IMR-90 (cell line): Measurements from ENCODE around the gene DTX1. TPM values are rescaled to one million over a fixed set of nuclear protein-coding genes. Genes with fewer than 3 reads are reported as not detected.

ENCODE experiments used
- ATAC-seq: fragments of 200-7000 bp; cut with Tn5 transposase; 2 replicates; pipeline ENCODE4 v1.9.1; 2020; ENCODE audit warnings: low read depth, mild to moderate bottlenecking, moderate library complexity
- BruUV-seq: library from RNA; stranded (reverse); fragments of 400-500 nt; replicated peaks from 2 replicates; lab custom pipeline; 2021; lab: Mats Ljungman, UMichigan
- CTCF ChIA-PET: fragments of 300-600 bp; formaldehyde crosslinking; extraction: SDS; loops from one replicate; lab custom pipeline; 2021; ENCODE audit warnings: antibody characterized with exemption; lab: Yijun Ruan, JAX
- POLR2A ChIA-PET: fragments of 300-600 bp; sonication (Branson Sonifier 250); formaldehyde crosslinking; loops from one replicate; lab custom pipeline; 2022; ENCODE audit warnings: antibody characterized with exemption; ENCODE audit not compliant: unreplicated experiment; lab: Charles Lee
- DNase-seq: peaks from one replicate; pipeline ENCODE4 v3.0.0; 2013
- H2AFZ ChIP-seq: replicated peaks from 2 replicates; pipeline ENCODE3; 2013; ENCODE audit warnings: low read length, mild to moderate bottlenecking; ENCODE audit not compliant: poor library complexity
- H2AK5ac ChIP-seq: 2 replicates; pipeline ENCODE4 v1.6.1; 2013; ENCODE audit warnings: low read depth, low read length, inconsistent platforms
- H2AK9ac ChIP-seq: replicated peaks from 2 replicates; pipeline ENCODE3; 2013; ENCODE audit warnings: mild to moderate bottlenecking, low read depth, low read length, moderate library complexity; ENCODE audit not compliant: poor library complexity
- H2BK120ac ChIP-seq: 2 replicates; pipeline ENCODE4 v1.6.1; 2013; ENCODE audit warnings: low read depth, low read length, inconsistent platforms
- H2BK15ac ChIP-seq: 3 replicates; pipeline ENCODE4 v1.6.1; 2013; ENCODE audit warnings: low read depth, low read length, inconsistent platforms
- H2BK20ac ChIP-seq: 2 replicates; pipeline ENCODE4 v1.6.1; 2013; ENCODE audit warnings: low read depth, mild to moderate bottlenecking, inconsistent platforms, low read length, moderate library complexity
- H2BK5ac ChIP-seq: 2 replicates; pipeline ENCODE4 v1.6.1; 2013; ENCODE audit warnings: mild to moderate bottlenecking, low read depth, low read length, inconsistent platforms; ENCODE audit not compliant: poor library complexity, severe bottlenecking
- H3K14ac ChIP-seq: replicated peaks from 2 replicates; pipeline ENCODE4 v1.6.1; 2013; ENCODE audit warnings: low read depth, low read length, inconsistent platforms
- H3K18ac ChIP-seq: 2 replicates; pipeline ENCODE4 v1.6.1; 2013; ENCODE audit warnings: low read depth, low read length, control low read depth
- H3K23ac ChIP-seq: 2 replicates; pipeline ENCODE4 v1.6.1; 2013; ENCODE audit warnings: low read depth, low read length, inconsistent platforms
- H3K27ac ChIP-seq: 2 replicates; pipeline ENCODE4 v1.5.1; 2013; ENCODE audit warnings: mild to moderate bottlenecking, control low read depth, low read length; ENCODE audit not compliant: insufficient read depth
- H3K27me3 ChIP-seq: 2 replicates; pipeline ENCODE4 v1.6.1; 2013; ENCODE audit warnings: low read length; ENCODE audit not compliant: control insufficient read depth, insufficient read depth
- H3K36me3 ChIP-seq: 2 replicates; pipeline ENCODE4 v1.6.1; 2013; ENCODE audit warnings: low read length, mixed read lengths; ENCODE audit not compliant: control insufficient read depth, insufficient read depth
- H3K4ac ChIP-seq: 2 replicates; pipeline ENCODE4 v1.6.1; 2013; ENCODE audit warnings: low read depth, low read length, inconsistent platforms
- H3K4me1 ChIP-seq: 2 replicates; pipeline ENCODE4 v1.6.1; 2013; ENCODE audit warnings: low read length, mixed read lengths; ENCODE audit not compliant: control insufficient read depth, insufficient read depth
- H3K4me2 ChIP-seq: 2 replicates; pipeline ENCODE4 v1.6.1; 2013; ENCODE audit warnings: low read depth, mild to moderate bottlenecking, control low read depth, low read length, moderate library complexity
- H3K4me3 ChIP-seq: 2 replicates; pipeline ENCODE4 v1.5.1; 2013; ENCODE audit warnings: low read depth, mild to moderate bottlenecking, control low read depth, low read length, moderate library complexity; ENCODE audit not compliant: insufficient read depth
- H3K56ac ChIP-seq: 2 replicates; pipeline ENCODE4 v1.6.1; 2013; ENCODE audit warnings: low read length, inconsistent platforms; ENCODE audit not compliant: insufficient read depth; ENCODE audit errors: extremely low read depth
- H3K79me1 ChIP-seq, 2 experiments: 2 replicates each; pipeline ENCODE4 v1.6.1; 2013; ENCODE audit warnings: low read length in 2 of 2, inconsistent platforms in 1 of 2, low read depth in 1 of 2
- H3K9ac ChIP-seq: 2 replicates; pipeline ENCODE4 v1.6.1; 2013; ENCODE audit warnings: low read depth, low read length, control low read depth
- H3K9me1 ChIP-seq: 2 replicates; pipeline ENCODE4 v1.6.1; 2013; ENCODE audit warnings: low read length, inconsistent platforms; ENCODE audit not compliant: insufficient read depth
- H3K9me3 ChIP-seq: 2 replicates; pipeline ENCODE4 v1.6.1; 2013; ENCODE audit warnings: low read length; ENCODE audit not compliant: control insufficient read depth, insufficient read depth
- H4K20me1 ChIP-seq: 2 replicates; pipeline ENCODE4 v1.6.1; 2013; ENCODE audit warnings: low read length, inconsistent platforms; ENCODE audit not compliant: insufficient read depth
- H4K5ac ChIP-seq: 2 replicates; pipeline ENCODE4 v1.6.1; 2013; ENCODE audit warnings: mild to moderate bottlenecking, low read depth, low read length, control low read depth
- H4K8ac ChIP-seq, 2 experiments: 2 replicates each; pipeline ENCODE4 v1.6.1; 2013; ENCODE audit warnings: low read depth in 2 of 2, low read length in 2 of 2, control low read depth in 1 of 2, inconsistent platforms in 1 of 2
- H4K91ac ChIP-seq: 2 replicates; pipeline ENCODE4 v1.6.1; 2013; ENCODE audit warnings: low read depth, low read length, inconsistent platforms; ENCODE audit not compliant: insufficient read depth
- BHLHE40 ChIP-seq: fragments of 150-350 bp; IDR thresholded peaks from 2 replicates; pipeline ENCODE4 v1.6.1; 2016; ENCODE audit warnings: mild to moderate bottlenecking, low read depth, low read length
- CHD1 ChIP-seq: IDR thresholded peaks from 2 replicates; pipeline ENCODE4 v1.6.1; 2012; ENCODE audit warnings: low read depth, low read length, improper control_type of control experiment
- FOS ChIP-seq: fragments of 150-350 bp; IDR thresholded peaks from 2 replicates; pipeline ENCODE4 v1.6.1; 2016; ENCODE audit warnings: low read depth, low read length
- MAZ ChIP-seq: IDR thresholded peaks from 2 replicates; pipeline ENCODE4 v1.6.1; 2012; ENCODE audit warnings: low read depth, mild to moderate bottlenecking, low read length, improper control_type of control experiment, moderate library complexity, borderline replicate concordance
- NFE2L2 ChIP-seq: fragments of 150-350 bp; IDR thresholded peaks from 2 replicates; pipeline ENCODE4 v1.6.1; 2016; ENCODE audit warnings: low read depth, mild to moderate bottlenecking, low read length
- RAD21 ChIP-seq: IDR thresholded peaks from 2 replicates; pipeline ENCODE4 v1.6.1; 2012; ENCODE audit warnings: low read length, improper control_type of control experiment
- RCOR1 ChIP-seq: IDR thresholded peaks from 2 replicates; pipeline ENCODE4 v1.6.1; 2012; ENCODE audit warnings: mild to moderate bottlenecking, low read length, improper control_type of control experiment; ENCODE audit not compliant: insufficient replicate concordance
- RFX5 ChIP-seq: IDR thresholded peaks from 2 replicates; pipeline ENCODE4 v1.8.0; 2012; ENCODE audit warnings: low read depth, mild to moderate bottlenecking, low read length, moderate library complexity
- WGBS, 2 experiments: methylation state at CpG; one replicate each; pipeline versions ENCODE4 v1.1.5 to v1.1.7; 2013; ENCODE audit warnings: missing lambda C conversion rate in 2 of 2; ENCODE audit not compliant: insufficient read length in 1 of 2; ENCODE audit errors: extremely low coverage in 2 of 2; 5-methylcytosine and 5-hydroxymethylcytosine counted together
- dilution Hi-C: fragments of 300-500 bp; cut with HindIII; formaldehyde crosslinking; loops from one replicate; pipeline ENCODE4 v1.14.3; 2018; ENCODE audit warnings: low sequenced_read_pairs; ENCODE audit not compliant: unreplicated experiment
- in situ Hi-C: fragments of 300-500 bp; cut with MboI; formaldehyde crosslinking; loops from 3 replicates; pipeline ENCODE4 v1.14.3; 2019; ENCODE audit warnings: low sequenced_read_pairs, inconsistent platforms, mixed read lengths
- intact Hi-C: fragments of 100-400 bp; cut with micrococcal nuclease; formaldehyde crosslinking; loops from 2 replicates; pipeline ENCODE4 v1.10.0; 2022
- polyA plus RNA-seq, 3 experiments: library from polyadenylated mRNA; depleted of rRNA; stranded (reverse); fragments of >200 nt; gene quantifications; 2 replicates each; pipeline ENCODE4 v1.2.3, GENCODE V29; 2012; ENCODE audit warnings: low replicate concordance in 1 of 3
- total RNA-seq: library from RNA; depleted of rRNA; stranded (reverse); fragments of >200 nt; gene quantifications from 2 replicates; pipeline ENCODE4 v1.2.3, GENCODE V29; 2012
- TF ChIP-seq, protein P1 (sequence below): fragments of 150-350 bp; IDR thresholded peaks from 2 replicates; pipeline ENCODE4 v1.6.1; 2016; ENCODE audit warnings: low read depth, mild to moderate bottlenecking, low read length, moderate library complexity, borderline replicate concordance
- TF ChIP-seq, protein P2 (sequence below): fragments of 150-350 bp; IDR thresholded peaks from 2 replicates; pipeline ENCODE4 v1.6.1; 2017; ENCODE audit warnings: mild to moderate bottlenecking, antibody characterized with exemption, low read length, low read depth

The DTX1 gene
- total and polyA plus RNA-seq, 2 of the 4 experiments (the other 2 are of a cell fraction) = not detected

DNA sequence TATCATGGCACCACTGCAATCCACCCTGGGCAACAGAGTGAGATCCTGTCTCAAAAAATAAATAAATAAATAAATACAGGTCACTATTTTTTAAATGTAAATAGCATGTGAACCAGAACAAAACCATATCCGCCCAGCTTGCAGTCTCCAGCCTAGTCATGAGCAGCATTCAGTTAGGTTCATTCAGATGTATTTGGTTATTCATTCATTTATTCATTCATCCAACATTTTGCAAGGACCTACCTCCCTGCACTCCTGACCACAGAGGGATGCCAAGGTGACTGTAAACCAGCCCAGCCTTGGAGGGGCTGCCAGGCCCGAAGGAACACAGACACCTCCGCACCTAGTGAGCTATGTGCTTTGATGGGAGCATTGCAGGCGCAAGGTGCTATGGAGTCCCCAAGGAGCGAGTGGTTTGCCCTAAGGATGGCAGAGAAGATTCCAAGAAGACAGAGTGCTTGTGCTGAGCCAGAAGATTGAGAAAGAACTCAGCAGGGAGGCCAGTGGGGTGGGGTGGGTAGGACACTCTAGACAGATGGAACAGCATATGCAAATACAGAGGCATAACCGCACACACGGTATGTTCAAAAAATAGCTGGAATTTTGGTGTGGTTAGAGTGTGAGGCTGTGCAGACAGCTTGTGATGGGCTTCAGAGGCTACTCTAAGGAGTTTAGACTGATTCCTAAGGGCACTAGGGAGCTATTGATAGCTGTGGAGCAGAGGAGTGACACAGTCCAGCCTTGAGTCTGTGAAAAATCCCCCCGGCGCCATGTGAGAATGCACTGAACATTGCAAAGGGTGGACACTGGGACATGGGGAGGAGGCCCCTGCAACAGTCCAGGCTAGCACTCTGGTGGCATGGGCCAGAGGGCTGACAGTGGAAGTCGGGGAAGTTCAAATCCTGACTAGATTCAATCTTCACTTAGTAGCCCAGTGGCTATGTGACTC lies 11.7 kb downstream of the DTX1 start:
- H3K36me3 ChIP-seq = no peaks in the 10 kb centered on the region
- H2BK15ac ChIP-seq = no peak overlapping the region
- H2AFZ ChIP-seq = no peak overlapping the region
- no peak overlapping the region for H3K14ac ChIP-seq
- no peak overlapping the region for H3K27ac ChIP-seq
- H2BK120ac ChIP-seq = no peak overlapping the region
- TF ChIP-seq, protein P1, sequence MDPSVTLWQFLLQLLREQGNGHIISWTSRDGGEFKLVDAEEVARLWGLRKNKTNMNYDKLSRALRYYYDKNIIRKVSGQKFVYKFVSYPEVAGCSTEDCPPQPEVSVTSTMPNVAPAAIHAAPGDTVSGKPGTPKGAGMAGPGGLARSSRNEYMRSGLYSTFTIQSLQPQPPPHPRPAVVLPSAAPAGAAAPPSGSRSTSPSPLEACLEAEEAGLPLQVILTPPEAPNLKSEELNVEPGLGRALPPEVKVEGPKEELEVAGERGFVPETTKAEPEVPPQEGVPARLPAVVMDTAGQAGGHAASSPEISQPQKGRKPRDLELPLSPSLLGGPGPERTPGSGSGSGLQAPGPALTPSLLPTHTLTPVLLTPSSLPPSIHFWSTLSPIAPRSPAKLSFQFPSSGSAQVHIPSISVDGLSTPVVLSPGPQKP = no peak
- TF ChIP-seq RAD21 = no peak
- no peak for TF ChIP-seq RFX5
- TF ChIP-seq RCOR1 = no peak
- no peak for TF ChIP-seq CHD1
- no peak for TF ChIP-seq NFE2L2
- TF ChIP-seq FOS = no peak
- TF ChIP-seq MAZ = no peak
- TF ChIP-seq BHLHE40 = no peak
- TF ChIP-seq, protein P2, sequence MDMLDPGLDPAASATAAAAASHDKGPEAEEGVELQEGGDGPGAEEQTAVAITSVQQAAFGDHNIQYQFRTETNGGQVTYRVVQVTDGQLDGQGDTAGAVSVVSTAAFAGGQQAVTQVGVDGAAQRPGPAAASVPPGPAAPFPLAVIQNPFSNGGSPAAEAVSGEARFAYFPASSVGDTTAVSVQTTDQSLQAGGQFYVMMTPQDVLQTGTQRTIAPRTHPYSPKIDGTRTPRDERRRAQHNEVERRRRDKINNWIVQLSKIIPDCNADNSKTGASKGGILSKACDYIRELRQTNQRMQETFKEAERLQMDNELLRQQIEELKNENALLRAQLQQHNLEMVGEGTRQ = no peak
- no peak for ATAC-seq
- in situ Hi-C loops = no loop called here
- no peaks in the 10 kb centered on the region for H4K20me1 ChIP-seq
- dilution Hi-C loops = no loop called here
- no peak overlapping the region for H2AK5ac ChIP-seq
- H2BK5ac ChIP-seq = no peak overlapping the region
- ChIA-PET CTCF (no interaction called here), POLR2A (no interaction called here)
- H4K91ac ChIP-seq = no peak overlapping the region
- no peak overlapping the region for H3K56ac ChIP-seq
- no peak overlapping the region for H3K9ac ChIP-seq
- H3K4me3 ChIP-seq = no peak overlapping the region
- H3K4me2 ChIP-seq = no peak overlapping the region
- no peak overlapping the region for H4K8ac ChIP-seq
- no TSS peak for BruUV-seq
- H3K18ac ChIP-seq = no peak overlapping the region
- no peaks in the 10 kb centered on the region; the same call in 1 of the 2 replicates for H3K27me3 ChIP-seq
- H4K5ac ChIP-seq = no peak overlapping the region
- H3K9me1 ChIP-seq = no peaks in the 10 kb centered on the region
- H3K23ac ChIP-seq = no peak overlapping the region
- no peaks in the 10 kb centered on the region for H3K4me1 ChIP-seq
- 78% methylated on average over 2 of the region's 10 CpGs; no CpG with 5 or more reads in 1 of the 2 experiments for WGBS, 2 experiments
- intact Hi-C loops = no loop called here
- no peak overlapping the region for H2AK9ac ChIP-seq
- no peak overlapping the region for H2BK20ac ChIP-seq
- no peaks in the 10 kb centered on the region for H3K9me3 ChIP-seq
- DNase-seq = no peak
- H3K79me1 ChIP-seq = no peaks in the 10 kb centered on the region
- no peak overlapping the region for H3K4ac ChIP-seq
